GM12864 (cell line): ENCODE measurements around the gene GAS2L2.

Experiments
- DNase-seq: peaks from one replicate; pipeline ENCODE4 v3.0.0-alpha.2; 2011; ENCODE audit warnings: low read depth
- H3K4me3 ChIP-seq: 2 replicates; pipeline ENCODE4 v1.5.1; 2011; ENCODE audit warnings: mild to moderate bottlenecking, low read depth, low read length, control low read depth
- TF ChIP-seq, protein P1 (sequence below): IDR thresholded peaks from 2 replicates; pipeline ENCODE4 v1.5.1; 2011; ENCODE audit warnings: low read depth, mild to moderate bottlenecking, moderate library complexity, low read length, control low read depth, inconsistent platforms; ENCODE audit errors: missing control alignments

GAS2L2 gene

DNA sequence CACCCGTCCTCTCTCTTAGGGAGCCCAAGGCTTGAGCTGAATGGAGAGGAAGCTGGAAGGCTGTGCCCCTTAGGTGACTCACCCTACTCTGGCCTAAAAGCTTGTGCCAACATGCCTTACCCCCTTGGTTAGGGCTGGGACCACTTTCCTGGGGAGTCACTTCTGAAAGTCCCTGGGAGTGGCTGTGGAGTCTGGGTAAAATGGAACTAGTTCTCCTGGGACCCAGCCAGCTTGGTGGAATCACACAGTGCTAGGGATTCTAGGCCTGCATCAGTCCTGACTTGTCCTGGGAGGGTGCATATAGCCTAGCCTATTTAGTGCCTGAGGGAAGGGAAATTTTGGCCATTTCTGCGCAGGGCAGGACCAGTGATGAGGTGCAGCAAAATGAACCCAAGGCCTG lies 31.9 kb upstream of the GAS2L2 start:
- H3K4me3 ChIP-seq: no peak overlapping the region
- DNase-seq: no peak
- TF ChIP-seq, protein P1, sequence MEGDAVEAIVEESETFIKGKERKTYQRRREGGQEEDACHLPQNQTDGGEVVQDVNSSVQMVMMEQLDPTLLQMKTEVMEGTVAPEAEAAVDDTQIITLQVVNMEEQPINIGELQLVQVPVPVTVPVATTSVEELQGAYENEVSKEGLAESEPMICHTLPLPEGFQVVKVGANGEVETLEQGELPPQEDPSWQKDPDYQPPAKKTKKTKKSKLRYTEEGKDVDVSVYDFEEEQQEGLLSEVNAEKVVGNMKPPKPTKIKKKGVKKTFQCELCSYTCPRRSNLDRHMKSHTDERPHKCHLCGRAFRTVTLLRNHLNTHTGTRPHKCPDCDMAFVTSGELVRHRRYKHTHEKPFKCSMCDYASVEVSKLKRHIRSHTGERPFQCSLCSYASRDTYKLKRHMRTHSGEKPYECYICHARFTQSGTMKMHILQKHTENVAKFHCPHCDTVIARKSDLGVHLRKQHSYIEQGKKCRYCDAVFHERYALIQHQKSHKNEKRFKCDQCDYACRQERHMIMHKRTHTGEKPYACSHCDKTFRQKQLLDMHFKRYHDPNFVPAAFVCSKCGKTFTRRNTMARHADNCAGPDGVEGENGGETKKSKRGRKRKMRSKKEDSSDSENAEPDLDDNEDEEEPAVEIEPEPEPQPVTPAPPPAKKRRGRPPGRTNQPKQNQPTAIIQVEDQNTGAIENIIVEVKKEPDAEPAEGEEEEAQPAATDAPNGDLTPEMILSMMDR: no peak

DNA sequence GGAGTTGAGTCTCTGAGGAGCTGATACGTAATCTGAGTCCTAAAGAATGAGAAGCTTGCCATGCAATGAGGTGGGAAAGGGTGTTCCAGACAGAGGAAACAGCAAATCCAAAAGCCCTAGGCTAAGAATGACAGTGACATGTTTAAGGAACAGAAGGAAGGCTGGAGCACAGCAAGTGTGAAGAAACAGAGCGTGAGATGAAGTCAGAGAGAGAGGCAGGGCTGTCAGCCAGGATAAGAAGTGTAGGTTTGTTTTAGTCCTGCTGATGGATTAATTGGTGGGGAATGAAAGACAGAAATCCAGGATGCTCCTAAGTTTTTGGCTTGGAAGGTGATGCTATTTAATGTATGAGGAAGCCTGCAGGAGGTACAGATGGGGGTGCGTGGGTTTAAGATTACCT lies 27.9 kb upstream of the GAS2L2 start:
- DNase-seq: no peak
- no peak overlapping the region for H3K4me3 ChIP-seq
- TF ChIP-seq, protein P1: no peak

DNA sequence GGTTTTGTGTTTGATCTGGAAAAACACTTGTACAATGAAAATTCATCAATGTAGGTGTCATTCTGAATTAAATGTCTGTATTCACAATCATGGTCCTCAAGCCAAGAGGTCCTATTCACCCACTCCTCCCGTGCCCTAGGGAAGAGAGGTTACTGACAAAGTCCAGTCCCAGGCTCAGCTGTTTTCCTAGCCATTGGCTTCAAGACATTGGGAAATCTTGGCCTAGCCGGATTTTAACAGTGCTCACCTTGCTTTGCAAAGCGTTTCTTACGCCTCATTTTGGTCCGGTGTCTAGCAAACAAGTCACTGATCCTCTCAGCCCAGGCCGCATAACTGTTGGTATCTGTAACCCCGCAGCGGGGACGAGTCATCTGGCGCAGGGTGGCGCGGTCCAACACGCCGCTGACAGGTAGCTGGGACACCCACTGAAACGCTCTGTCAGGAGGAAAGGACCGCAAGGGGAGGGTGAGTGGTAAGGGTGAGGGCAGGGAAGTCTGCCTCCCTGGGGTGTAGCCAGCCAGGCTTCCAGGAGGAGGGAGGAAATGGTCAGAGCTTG lies 25.7 kb upstream of the GAS2L2 start:
- no peak overlapping the region for H3K4me3 ChIP-seq
- DNase-seq: no peak
- TF ChIP-seq, protein P1: no peak

DNA sequence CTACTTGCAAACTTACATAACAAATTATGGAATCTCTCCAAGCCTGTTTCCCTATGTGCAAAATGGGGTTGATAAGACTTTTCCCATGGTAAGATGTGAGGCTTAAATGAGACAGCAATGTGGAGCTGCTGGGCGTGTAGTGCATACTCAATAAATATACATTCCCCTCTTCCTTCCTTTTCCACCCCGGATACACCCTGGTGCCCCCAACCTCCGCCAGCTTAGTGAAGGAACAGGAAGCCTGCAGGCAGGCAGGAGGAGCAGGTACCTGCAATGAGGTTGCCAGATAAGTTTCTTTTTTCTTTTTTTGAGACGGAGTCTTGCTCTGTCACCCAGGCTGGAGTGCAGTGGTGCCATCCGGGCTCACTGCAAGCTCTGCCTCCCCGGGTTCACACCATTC lies 22.5 kb upstream of the GAS2L2 start:
- no peak overlapping the region for H3K4me3 ChIP-seq
- DNase-seq: no peak
- TF ChIP-seq, protein P1: no peak

DNA sequence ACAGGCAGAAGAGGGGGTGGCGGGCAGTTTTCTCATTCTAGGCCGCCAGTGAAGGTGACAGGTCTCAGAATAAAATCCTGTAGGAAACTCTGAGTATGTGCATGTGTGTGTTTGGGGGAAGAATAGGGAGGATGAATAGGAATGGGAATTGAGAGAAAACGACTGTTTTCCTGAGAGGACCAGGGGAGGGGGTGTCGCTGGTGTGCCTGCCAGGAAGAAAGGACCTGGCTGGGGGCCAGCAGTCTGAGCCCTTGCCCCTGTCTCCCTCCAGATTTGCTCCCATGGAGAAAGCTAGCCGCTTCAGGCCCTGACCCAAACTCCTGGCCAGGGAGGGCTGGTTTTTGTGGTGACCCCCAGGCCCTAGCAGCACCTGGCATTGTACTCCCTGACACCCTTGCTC lies 22.0 kb upstream of the GAS2L2 start:
- TF ChIP-seq, protein P1: no peak
- no peak overlapping the region for H3K4me3 ChIP-seq
- no peak for DNase-seq

DNA sequence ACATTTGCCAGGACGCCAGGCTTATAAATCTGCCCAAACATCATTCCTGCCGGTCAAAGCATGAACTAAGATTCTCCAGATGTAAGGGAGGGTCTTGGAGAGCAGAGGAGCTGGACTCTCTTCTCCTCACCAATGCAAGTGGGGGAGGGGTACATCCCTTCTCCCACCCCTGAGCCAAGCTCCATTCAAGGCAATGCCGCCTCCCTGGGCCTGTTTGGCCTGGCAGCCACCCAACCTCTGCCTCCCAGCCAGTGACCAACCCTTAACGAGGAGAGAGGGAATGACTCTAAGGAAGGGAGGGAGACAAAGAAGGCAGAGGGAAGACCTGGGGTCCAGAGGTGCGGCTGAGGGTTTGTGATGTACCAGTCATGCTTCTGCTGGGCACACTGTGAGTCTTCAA lies 21.5 kb upstream of the GAS2L2 start:
- TF ChIP-seq, protein P1: no peak
- DNase-seq: no peak
- H3K4me3 ChIP-seq: no peak overlapping the region

DNA sequence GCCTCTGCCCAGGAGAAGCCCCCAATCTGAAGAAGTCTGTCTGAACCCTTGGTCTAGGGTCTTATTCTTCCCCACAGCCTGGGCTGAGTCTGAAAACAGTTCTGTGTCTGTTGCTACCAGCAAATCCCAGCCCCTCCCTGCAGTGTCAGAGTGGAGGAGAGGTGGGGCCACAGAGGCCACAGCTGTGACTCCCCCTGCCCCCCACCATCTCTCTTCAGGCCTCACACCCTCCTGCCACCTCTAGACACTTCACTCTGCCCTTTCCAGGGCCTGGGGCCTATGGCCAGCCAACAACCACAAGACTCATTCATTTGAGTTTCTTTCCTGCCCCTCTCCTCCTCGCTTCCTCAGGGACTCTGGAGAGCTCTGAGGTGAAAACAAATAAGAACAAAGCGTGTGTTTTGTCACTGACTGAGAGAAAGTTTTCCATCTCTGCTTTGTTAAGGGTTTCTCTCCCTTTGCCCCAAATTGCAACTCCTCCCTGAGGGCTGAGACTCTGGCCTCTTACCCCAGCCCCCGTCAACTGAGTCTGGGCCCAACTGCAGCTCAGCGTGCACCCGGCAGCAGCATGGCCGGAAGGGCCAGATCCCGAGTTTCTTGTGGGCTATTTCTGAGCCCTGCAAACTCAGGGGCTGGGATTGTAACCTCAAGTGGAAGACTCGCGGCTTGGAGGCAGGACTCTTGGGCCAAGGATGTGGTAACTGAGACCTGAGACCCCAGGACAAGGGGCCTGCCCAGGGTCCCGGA lies 20.8 kb upstream of the GAS2L2 start:
- TF ChIP-seq, protein P1: no peak
- no peak overlapping the region for H3K4me3 ChIP-seq
- no peak for DNase-seq
